GM18867 (cell line): Measurements from ENCODE around the gene PACS2.
"Not testable (repeated sequence)": the region's sequence is repeated elsewhere in the genome, so short reads cannot be mapped to it uniquely, and the experiment has no call there.

Experiments
- ATAC-seq: cut with Tn5 transposase; IDR thresholded peaks from one replicate; pipeline ENCODE4 v1.9.1; 2021; ENCODE audit warnings: mild to moderate bottlenecking, moderate library complexity; ENCODE audit not compliant: unreplicated experiment

The PACS2 gene

GRCh38 chr14:105329411-105330150, 15.0 kb downstream of the PACS2 start:
- ATAC-seq: no peak

- no peak for ATAC-seq
These were observed 15.9 kb downstream of the PACS2 start for GRCh38 chr14:105330491-105330895.

- ATAC-seq: no peak
These were observed 17.2 kb downstream of the PACS2 start for GRCh38 chr14:105331575-105332349.

- ATAC-seq: no peak
These were observed 17.9 kb downstream of the PACS2 start for GRCh38 chr14:105332350-105332874.

GRCh38 chr14:105333020-105333490, 18.5 kb downstream of the PACS2 start:
- ATAC-seq: no peak

GRCh38 chr14:105333613-105334364, 19.2 kb downstream of the PACS2 start:
- ATAC-seq: no peak

- ATAC-seq: no peak
These were observed 20.1 kb downstream of the PACS2 start for GRCh38 chr14:105334383-105335230.

GRCh38 chr14:105335231-105335542, 20.6 kb downstream of the PACS2 start:
- ATAC-seq: not testable (repeated sequence)

GRCh38 chr14:105335735-105336476, 21.4 kb downstream of the PACS2 start:
- no peak for ATAC-seq

GRCh38 chr14:105336477-105337287, 22.1 kb downstream of the PACS2 start:
- ATAC-seq: no peak

GRCh38 chr14:105337433-105337832, 22.9 kb downstream of the PACS2 start:
- ATAC-seq: no peak

GRCh38 chr14:105337966-105338741, 23.6 kb downstream of the PACS2 start:
- ATAC-seq: no peak

- no peak for ATAC-seq
These were observed 26.5 kb downstream of the PACS2 start for GRCh38 chr14:105340821-105341733.

- ATAC-seq: no peak
These were observed 28.6 kb downstream of the PACS2 start for GRCh38 chr14:105343194-105343593.

- ATAC-seq: no peak
These were observed 31.6 kb downstream of the PACS2 start for GRCh38 chr14:105346200-105346533.

- ATAC-seq: no peak
These were observed 32.5 kb downstream of the PACS2 start for GRCh38 chr14:105346876-105347586.

GRCh38 chr14:105347587-105347968, 33.0 kb downstream of the PACS2 start:
- no peak for ATAC-seq
